GM12878 (cell line): ENCODE results near the gene TECR. TPM values are rescaled to one million over a fixed set of nuclear protein-coding genes. Genes with fewer than 3 reads are reported as not detected.

ENCODE experiments used
- ATF3 ChIP-seq: IDR thresholded peaks from 2 replicates; pipeline ENCODE4 v1.6.1; 2011; ENCODE audit warnings: low read depth, mild to moderate bottlenecking, low read length, moderate library complexity, borderline replicate concordance; ENCODE audit errors: extremely low read depth
- CREM ChIP-seq: IDR thresholded peaks from 2 replicates; pipeline ENCODE4 v1.6.1; 2014; ENCODE audit warnings: antibody characterized with exemption, low read depth
- CTCF ChIP-seq, 3 experiments: IDR thresholded peaks in 2 of 3; conservative IDR thresholded peaks in 1 of 3; 2 replicates each; pipeline ENCODE4 v1.5.1; 2011; ENCODE audit warnings: low read depth in 3 of 3, low read length in 3 of 3, mild to moderate bottlenecking in 3 of 3, control low read depth in 2 of 3, moderate library complexity in 2 of 3, inconsistent platforms in 1 of 3, mixed read lengths in 1 of 3; ENCODE audit not compliant: control insufficient read depth in 2 of 3, insufficient read depth in 1 of 3; ENCODE audit errors: extremely low read depth in 1 of 3
- KDM1A ChIP-seq: fragments of 200-600 bp; sonication (generic); IDR thresholded peaks from 2 replicates; pipeline ENCODE4 v1.6.1; 2016; ENCODE audit warnings: borderline replicate concordance
- MAX ChIP-seq: IDR thresholded peaks from 2 replicates; pipeline ENCODE4 v1.6.1; 2012; ENCODE audit warnings: low read depth, low read length, improper control_type of control experiment
- MEF2B ChIP-seq: fragments of 450-650 bp; IDR thresholded peaks from 2 replicates; pipeline ENCODE4 v1.6.1; 2018; ENCODE audit warnings: mild to moderate bottlenecking, moderate library complexity; ENCODE audit not compliant: partially characterized antibody, poor library complexity, severe bottlenecking
- MTA2 ChIP-seq: fragments of 450-650 bp; IDR thresholded peaks from 2 replicates; pipeline ENCODE4 v1.6.1; 2016; ENCODE audit warnings: low read depth, mild to moderate bottlenecking, moderate library complexity
- NR2C1 ChIP-seq: fragments of 450-650 bp; IDR thresholded peaks from 2 replicates; pipeline ENCODE4 v1.6.1; 2017; ENCODE audit warnings: antibody characterized with exemption, mild to moderate bottlenecking, moderate library complexity
- PKNOX1 ChIP-seq: fragments of 450-650 bp; IDR thresholded peaks from 2 replicates; pipeline ENCODE4 v1.6.1; 2016; ENCODE audit warnings: mild to moderate bottlenecking
- RB1 ChIP-seq: fragments of 450-650 bp; formaldehyde crosslinking; IDR thresholded peaks from 2 replicates; pipeline ENCODE4 v1.6.1; 2017; ENCODE audit warnings: mild to moderate bottlenecking, borderline replicate concordance
- SMC3 ChIP-seq: IDR thresholded peaks from 2 replicates; pipeline ENCODE4 v1.6.1; 2011; ENCODE audit warnings: low read length, improper control_type of control experiment, borderline replicate concordance
- SREBF1 ChIP-seq: IDR thresholded peaks from 2 replicates; pipeline ENCODE4 v1.6.1; 2012; ENCODE audit warnings: mild to moderate bottlenecking, low read length
- SUPT20H ChIP-seq: IDR thresholded peaks from 2 replicates; pipeline ENCODE4 v1.6.1; 2011; ENCODE audit warnings: low read depth, mild to moderate bottlenecking, low read length, moderate library complexity, borderline replicate concordance; ENCODE audit not compliant: control insufficient read depth
- TAF1 ChIP-seq: IDR thresholded peaks from 2 replicates; pipeline ENCODE4 v1.6.1; 2011; ENCODE audit warnings: mild to moderate bottlenecking, low read depth, low read length, borderline replicate concordance
- TARDBP ChIP-seq: IDR thresholded peaks from 2 replicates; pipeline ENCODE4 v1.6.1; 2016; ENCODE audit warnings: borderline replicate concordance
- TBL1XR1 ChIP-seq: IDR thresholded peaks from 2 replicates; pipeline ENCODE4 v1.6.1; 2012; ENCODE audit warnings: low read depth, low read length, improper control_type of control experiment
- ZBTB40 ChIP-seq: fragments of 450-650 bp; IDR thresholded peaks from 2 replicates; pipeline ENCODE4 v1.6.1; 2016; ENCODE audit warnings: mild to moderate bottlenecking, moderate library complexity, borderline replicate concordance
- ZNF217 ChIP-seq: fragments of 450-650 bp; IDR thresholded peaks from 2 replicates; pipeline ENCODE4 v1.6.1; 2017; ENCODE audit warnings: antibody characterized with exemption, mild to moderate bottlenecking
- ZNF384 ChIP-seq: IDR thresholded peaks from 2 replicates; pipeline ENCODE4 v1.6.1; 2012; ENCODE audit warnings: low read depth, mild to moderate bottlenecking, low read length, improper control_type of control experiment, borderline replicate concordance
- polyA plus RNA-seq, 11 experiments: library from polyadenylated mRNA; depleted of rRNA in 4 of 11; unstranded in 6 of 11; stranded (reverse) in 5 of 11; fragments of >200 nt; fragmentation: Nextera tagmentation in 4 of 11; fragmentation: Illumina TruSeq in 1 of 11; extraction: Ambion mirVana in 4 of 11; extraction: Trizol in 1 of 11; gene quantifications; 1 replicate in 1 of 11; 2 replicates in 10 of 11; pipeline versions ENCODE4 v1.2.1 to v1.2.3, GENCODE V29; 2011 to 2016; ENCODE audit warnings: inconsistent platforms in 2 of 11, missing spikeins in 2 of 11, low read depth in 1 of 11
- total RNA-seq, 4 experiments: library from RNA; depleted of rRNA in 3 of 4; stranded (reverse); fragments of >200 nt in 3 of 4; fragmentation: Illumina TruSeq in 1 of 4; extraction: Trizol in 1 of 4; gene quantifications; 2 replicates each; pipeline versions ENCODE4 v1.2.1 to v1.2.3, GENCODE V29; 2013 to 2021

TECR gene
- total and polyA plus RNA-seq, 10 of the 15 experiments (the other 5 are each of a cell fraction or from before 2014, with no cell fraction given): 9.6 to 157 (median 64.2) TPM

- TF ChIP-seq PKNOX1 (peak; percentile 64), RB1 (peak; percentile 59; the same call in 1 of the 2 replicates), ZBTB40 (peak; percentile 97), MTA2 (peak; percentile 93), SUPT20H (no peak), TAF1 (0 out of 2 replicates have a peak, but pooled peaks have one; percentile 53), SMC3 (peak; percentile 26; the same call in 1 of the 2 replicates), NR2C1 (peak; percentile 99), ATF3 (no peak), MAX (0 out of 2 replicates have a peak, but pooled peaks have one; percentile 5), ZNF384 (no peak), MEF2B (no peak), ZNF217 (no peak), TARDBP (peak; percentile 72), KDM1A (no peak), TBL1XR1 (peak; percentile 88), CREM (peak; percentile 80; the same call in 1 of the 2 replicates), CTCF (IDR thresholded peaks at IDR 0.05 in 2 of 3, conservative IDR thresholded peaks at IDR 0.05 in 1 of 3; ENCODE audit: control insufficient read depth in 2 of 3, extremely low read depth in 1 of 3, insufficient read depth in 1 of 3, low read depth in 3 of 3, low read length in 3 of 3) (peak; percentile 93 to 99 (median 95)), SREBF1 (peak; percentile 74; the same call in 1 of the 2 replicates)
These were observed 42.5 kb downstream of the TECR start, which contains the start of gene NDUFB7 (continued) for GRCh38 chr19:14571695-14572490.
